Measurements from ENCODE around the gene PLEKHH2.

PLEKHH2 gene

GRCh38 chr2:43751476-43751990 is 114.5 kb downstream of the PLEKHH2 start:
- TF ChIP-seq ZFX (IDR thresholded peaks at IDR 0.05; ENCODE audit: borderline replicate concordance) (no peak), CTCF (IDR thresholded peaks at IDR 0.05) (no peak)
- no peak overlapping the region for H3K27ac ChIP-seq

- H3K27ac ChIP-seq: no peak overlapping the region
- TF ChIP-seq ZFX (IDR thresholded peaks at IDR 0.05; ENCODE audit: borderline replicate concordance) (no peak), CTCF (IDR thresholded peaks at IDR 0.05) (no peak)
These were observed 115.2 kb downstream of the PLEKHH2 start for GRCh38 chr2:43752302-43752701.

GRCh38 chr2:43754180-43754579 is 117.1 kb downstream of the PLEKHH2 start:
- no peak overlapping the region for H3K27ac ChIP-seq
- no peak for TF ChIP-seq ZFX (IDR thresholded peaks at IDR 0.05; ENCODE audit: borderline replicate concordance)
- no peak for TF ChIP-seq CTCF (IDR thresholded peaks at IDR 0.05)

GRCh38 chr2:43758739-43759138 is 121.7 kb downstream of the PLEKHH2 start:
- TF ChIP-seq CTCF (IDR thresholded peaks at IDR 0.05): no peak
- no peak for TF ChIP-seq ZFX (IDR thresholded peaks at IDR 0.05; ENCODE audit: borderline replicate concordance)
- H3K27ac ChIP-seq: no peak overlapping the region

GRCh38 chr2:43759195-43759594 is 122.1 kb downstream of the PLEKHH2 start:
- no peak overlapping the region for H3K27ac ChIP-seq

GRCh38 chr2:43762286-43762685 is 125.2 kb downstream of the PLEKHH2 start:
- TF ChIP-seq ZFX (IDR thresholded peaks at IDR 0.05; ENCODE audit: borderline replicate concordance) (no peak), CTCF (IDR thresholded peaks at IDR 0.05) (no peak)

More at GRCh38 chr2:43759195-43759594, 122.1 kb downstream of the PLEKHH2 start:
- TF ChIP-seq ZFX (IDR thresholded peaks at IDR 0.05; ENCODE audit: borderline replicate concordance): no peak
- no peak for TF ChIP-seq CTCF (IDR thresholded peaks at IDR 0.05)

GRCh38 chr2:43763091-43763490 is 126.0 kb downstream of the PLEKHH2 start:
- TF ChIP-seq ZFX (IDR thresholded peaks at IDR 0.05; ENCODE audit: borderline replicate concordance) (no peak), CTCF (IDR thresholded peaks at IDR 0.05) (no peak)
- no peak overlapping the region for H3K27ac ChIP-seq

More at GRCh38 chr2:43762286-43762685, 125.2 kb downstream of the PLEKHH2 start:
- H3K27ac ChIP-seq: no peak overlapping the region
